ENCODE data around the gene AGBL4.

AGBL4 gene

GRCh38 chr1:49728377-49728776, 295.4 kb downstream of the AGBL4 start:
- no peak for DNase-seq
- intact Hi-C loops (cut with DNase I): no loop called here

GRCh38 chr1:49723662-49724061, 300.1 kb downstream of the AGBL4 start:
- intact Hi-C loops (cut with DNase I): no loop called here
- DNase-seq: no peak

- no peak for DNase-seq
- intact Hi-C loops (cut with DNase I): no loop called here
These were observed 329.4 kb downstream of the AGBL4 start for GRCh38 chr1:49694251-49694827.

- peak in 1 of 10 donors; percentile 61 for DNase-seq
These were observed 337.6 kb downstream of the AGBL4 start for GRCh38 chr1:49686107-49686506.

GRCh38 chr1:49677706-49678105, 346.0 kb downstream of the AGBL4 start:
- no peak for DNase-seq
- intact Hi-C loops (cut with DNase I): no loop called here

More at GRCh38 chr1:49686107-49686506, 337.6 kb downstream of the AGBL4 start:
- intact Hi-C loops (cut with DNase I): no loop called here

GRCh38 chr1:49651136-49651535, 372.6 kb downstream of the AGBL4 start:
- DNase-seq: no peak
- intact Hi-C loops (cut with DNase I): no loop called here

GRCh38 chr1:49630156-49630555, 393.6 kb downstream of the AGBL4 start:
- DNase-seq: no peak
- intact Hi-C loops (cut with DNase I): no loop called here

GRCh38 chr1:49627781-49628180, 396.0 kb downstream of the AGBL4 start:
- intact Hi-C loops (cut with DNase I): no loop called here
- DNase-seq: no peak

- intact Hi-C loops (cut with DNase I): no loop called here
- DNase-seq: no peak
These were observed 397.3 kb downstream of the AGBL4 start for GRCh38 chr1:49626472-49626871.

GRCh38 chr1:49622877-49623276, 400.9 kb downstream of the AGBL4 start:
- no peak for DNase-seq
- intact Hi-C loops (cut with DNase I): no loop called here

GRCh38 chr1:49606082-49606481, 417.7 kb downstream of the AGBL4 start:
- intact Hi-C loops (cut with DNase I): no loop called here
- no peak for DNase-seq

GRCh38 chr1:49597436-49597835, 426.3 kb downstream of the AGBL4 start:
- DNase-seq: no peak
- intact Hi-C loops (cut with DNase I): no loop called here

- no peak for DNase-seq
- intact Hi-C loops (cut with DNase I): no loop called here
These were observed 447.3 kb downstream of the AGBL4 start for GRCh38 chr1:49576327-49576901.

GRCh38 chr1:49556676-49557234, 467.0 kb downstream of the AGBL4 start:
- peak in 3 of 10 donors; percentile 65 to 78 (median 75) for DNase-seq
- intact Hi-C loops (cut with DNase I): no loop called here

- intact Hi-C loops (cut with DNase I): no loop called here
- DNase-seq: peak in 2 of 10 donors; percentile 7 to 74
These were observed 471.7 kb downstream of the AGBL4 start for GRCh38 chr1:49552101-49552500.

GRCh38 chr1:49544615-49545014, 479.1 kb downstream of the AGBL4 start:
- no peak for DNase-seq
- intact Hi-C loops (cut with DNase I): no loop called here

GRCh38 chr1:49541096-49541752, 482.5 kb downstream of the AGBL4 start:
- intact Hi-C loops (cut with DNase I): no loop called here
- peak in 2 of 10 donors; percentile 64 to 80 for DNase-seq

- DNase-seq: no peak
- intact Hi-C loops (cut with DNase I): no loop called here
These were observed 496.0 kb downstream of the AGBL4 start for GRCh38 chr1:49527606-49528305.

GRCh38 chr1:49526672-49527071, 497.1 kb downstream of the AGBL4 start:
- DNase-seq: no peak
- intact Hi-C loops (cut with DNase I): no loop called here

- intact Hi-C loops (cut with DNase I): no loop called here
- DNase-seq: no peak
These were observed 500.0 kb downstream of the AGBL4 start for GRCh38 chr1:49523764-49524163.

GRCh38 chr1:49466961-49467360, 556.8 kb downstream of the AGBL4 start:
- DNase-seq: no peak
- intact Hi-C loops (cut with DNase I): no loop called here

Data from posterior cingulate gyrus (tissue), 11 donors.